ENCODE measurements around the gene DLGAP4.
A peak's percentile ranks its signal among the peaks of the same experiment; 100 is the strongest.
"Not testable (repeated sequence)": the region's sequence is repeated elsewhere in the genome, so short reads cannot be mapped to it uniquely, and the experiment has no call there.

Gene DLGAP4

GRCh38 chr20:36519012-36519719, 213.0 kb downstream of the DLGAP4 start:
- DNase-seq: no peak

DNA sequence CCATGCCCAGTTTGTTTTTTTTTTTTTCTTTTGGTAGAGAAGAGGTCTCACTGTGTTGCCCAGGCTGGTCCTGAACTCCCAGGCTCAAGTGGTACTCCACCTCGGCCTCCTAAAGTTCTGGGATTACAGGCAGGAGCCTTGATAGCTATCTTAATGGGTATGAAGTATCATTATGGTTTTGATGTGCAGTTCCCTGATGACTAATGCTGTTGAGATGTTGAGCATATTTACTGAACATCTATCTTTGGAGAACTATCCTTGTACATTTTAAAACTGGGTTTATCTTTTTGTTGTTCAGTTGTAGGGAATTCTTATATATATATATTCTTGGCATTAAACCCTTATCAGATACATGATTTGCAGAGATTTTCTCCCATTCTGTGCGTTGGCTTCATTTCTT, 213.8 kb downstream of the DLGAP4 start:
- DNase-seq: no peak

- DNase-seq: no peak
Observed at GRCh38 chr20:36521526-36521925, 215.4 kb downstream of the DLGAP4 start.

GRCh38 chr20:36522412-36522811, 216.3 kb downstream of the DLGAP4 start:
- DNase-seq: not testable (repeated sequence)

- no peak for DNase-seq
Observed at GRCh38 chr20:36523341-36523740, 217.2 kb downstream of the DLGAP4 start.

- DNase-seq: no peak
Observed at GRCh38 chr20:36525620-36526365, 219.7 kb downstream of the DLGAP4 start.

DNA sequence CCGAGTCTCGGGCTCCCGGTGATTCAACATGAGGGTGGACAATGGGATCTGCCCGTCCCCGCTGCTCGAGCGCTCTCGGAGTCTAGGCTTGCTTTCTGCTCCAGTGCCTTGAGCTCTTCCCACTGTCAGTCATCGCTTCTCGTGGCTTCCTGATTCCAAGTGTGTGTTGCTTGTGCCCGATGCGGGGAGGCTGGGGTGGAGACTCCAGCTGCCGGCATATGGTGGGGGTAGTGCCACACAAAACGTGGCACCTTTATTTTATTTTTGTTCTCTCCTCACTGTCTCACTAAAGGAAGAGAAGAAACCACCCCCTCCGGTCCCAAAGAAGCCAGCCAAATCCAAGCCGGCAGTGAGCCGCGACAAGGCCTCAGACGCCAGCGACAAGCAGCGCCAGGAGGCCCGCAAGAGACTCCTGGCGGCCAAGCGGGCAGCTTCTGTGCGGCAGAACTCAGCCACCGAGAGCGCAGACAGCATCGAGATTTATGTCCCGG, 220.4 kb downstream of the DLGAP4 start:
- DNase-seq: no peak

DNA sequence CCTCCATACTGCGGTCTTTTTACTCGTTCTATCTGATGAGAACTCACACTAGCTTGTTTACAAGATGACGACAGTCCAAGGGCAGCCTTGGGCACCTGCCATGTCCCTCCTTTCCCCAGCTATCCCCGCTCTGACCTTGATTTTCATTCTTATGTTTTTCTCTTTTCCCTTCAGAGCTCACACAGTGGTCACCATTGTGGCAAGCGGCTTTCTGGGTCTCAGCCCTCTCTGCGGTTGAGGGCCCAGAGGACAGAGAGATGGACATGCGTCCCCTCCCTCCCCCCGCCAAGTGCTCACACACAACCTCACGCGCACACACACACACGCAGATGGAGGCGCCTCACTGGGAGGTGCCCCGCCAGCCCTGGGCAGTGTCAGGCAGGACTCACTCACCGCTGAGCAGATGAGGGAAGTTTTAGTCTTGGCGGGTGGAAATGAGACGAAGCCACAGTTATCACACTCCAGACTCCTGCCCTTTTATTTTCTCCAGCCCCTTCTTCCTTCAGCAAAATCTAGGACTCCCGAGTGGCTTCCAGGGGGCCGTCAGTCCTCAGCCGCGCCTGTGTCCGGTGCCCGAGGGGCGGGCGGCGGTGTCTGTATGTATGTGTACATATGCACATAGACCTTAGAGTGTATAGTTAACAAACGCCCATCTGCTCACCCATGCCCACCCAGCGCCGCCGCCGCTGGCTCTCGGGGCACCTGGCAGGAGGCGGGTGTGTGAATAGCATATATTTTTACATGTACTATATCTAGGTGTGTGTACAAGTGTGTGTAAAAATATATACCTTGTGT, 221.4 kb downstream of the DLGAP4 start:
- no peak for DNase-seq

DNA sequence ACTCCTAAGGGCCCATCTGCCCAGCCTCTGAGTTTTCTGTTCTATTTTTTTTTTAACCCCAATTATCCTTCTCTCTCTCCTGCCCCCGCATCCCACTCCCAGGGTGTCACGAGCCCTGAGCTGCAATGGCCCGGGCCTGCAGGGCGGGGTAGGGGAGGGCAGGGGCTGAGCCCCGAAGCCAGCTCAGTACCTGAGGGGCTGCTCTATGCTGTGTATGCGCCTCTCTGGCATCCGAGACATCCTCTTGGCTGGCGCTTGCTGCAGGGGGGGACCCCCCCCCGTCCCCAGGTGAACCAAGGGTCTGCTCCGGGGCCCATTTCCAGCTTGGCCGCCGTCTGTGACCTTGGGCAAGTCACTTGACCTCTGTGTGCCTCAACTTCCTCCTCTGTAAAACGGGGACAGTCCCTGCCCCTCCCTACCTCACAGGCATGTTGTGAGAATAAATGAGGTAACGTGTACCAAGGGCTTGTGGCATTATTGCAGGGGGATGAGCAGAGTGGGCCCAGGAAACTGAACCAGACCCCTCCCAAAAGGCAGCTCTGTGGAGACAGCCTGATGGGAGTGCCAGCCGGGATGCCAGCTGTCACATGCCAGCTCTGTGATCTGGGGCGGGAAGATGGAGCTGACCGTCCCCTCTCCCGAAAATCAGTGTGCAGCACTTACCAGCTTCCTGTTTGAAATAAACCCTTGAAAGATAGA, 222.2 kb downstream of the DLGAP4 start:
- no peak for DNase-seq

GRCh38 chr20:36528875-36529417, 222.8 kb downstream of the DLGAP4 start:
- DNase-seq: no peak

DNA sequence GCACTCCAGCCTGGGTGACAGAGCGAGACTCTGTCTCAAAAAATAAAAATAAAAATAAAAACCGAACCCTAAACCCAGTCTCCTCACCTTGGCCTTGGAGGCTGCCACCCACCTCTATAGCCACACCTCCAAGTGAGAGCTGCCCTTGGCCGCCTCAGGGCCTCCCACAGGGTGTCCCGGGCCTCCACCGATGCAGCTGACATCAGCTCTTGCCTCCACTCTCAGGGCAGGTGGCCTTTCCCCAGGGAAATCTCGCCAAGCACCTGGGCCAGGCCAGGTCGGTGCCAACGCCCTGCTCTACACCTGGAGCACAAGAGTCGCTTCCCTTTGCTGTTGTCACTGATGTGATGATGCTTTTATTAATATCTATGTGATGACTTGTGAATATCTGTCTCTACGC, 226.2 kb downstream of the DLGAP4 start:
- peak; percentile 85 for DNase-seq

- no peak for DNase-seq
Observed at GRCh38 chr20:36532822-36533221, 226.7 kb downstream of the DLGAP4 start.

- DNase-seq: no peak
Observed at GRCh38 chr20:36538026-36538722, 232.0 kb downstream of the DLGAP4 start.

DNA sequence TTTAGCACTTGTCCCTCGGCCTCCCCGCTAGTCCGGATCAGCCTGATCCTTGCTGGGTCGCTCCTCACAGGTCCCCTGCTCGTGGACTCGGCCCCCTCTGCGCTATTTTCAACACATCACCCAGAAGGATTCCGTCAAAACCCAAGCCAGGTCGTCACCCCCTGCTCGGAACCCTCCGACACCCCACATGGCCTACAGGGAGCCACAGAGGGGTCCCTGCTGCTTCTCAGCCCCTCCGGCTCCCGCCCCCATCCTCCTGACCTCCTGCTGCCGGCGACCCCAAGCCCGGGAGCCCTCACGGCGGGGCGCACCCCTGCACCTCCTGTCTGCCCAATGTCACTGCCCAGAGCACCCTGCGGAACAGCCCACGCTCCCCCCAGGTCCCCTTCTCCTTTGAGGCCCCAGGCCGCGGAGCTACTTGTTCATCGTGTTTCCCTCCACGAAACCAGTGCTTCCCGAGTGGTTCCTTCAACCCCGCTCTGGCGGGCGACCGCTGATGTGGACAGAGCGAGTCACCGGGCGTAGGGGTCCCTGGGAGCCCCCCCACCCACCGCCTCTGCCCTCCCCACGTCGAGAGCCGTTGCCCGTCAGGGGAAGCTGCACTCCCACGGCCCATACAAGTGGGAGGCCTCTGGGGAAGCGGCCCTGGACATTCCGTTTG, 234.5 kb downstream of the DLGAP4 start:
- no peak for DNase-seq

DNA sequence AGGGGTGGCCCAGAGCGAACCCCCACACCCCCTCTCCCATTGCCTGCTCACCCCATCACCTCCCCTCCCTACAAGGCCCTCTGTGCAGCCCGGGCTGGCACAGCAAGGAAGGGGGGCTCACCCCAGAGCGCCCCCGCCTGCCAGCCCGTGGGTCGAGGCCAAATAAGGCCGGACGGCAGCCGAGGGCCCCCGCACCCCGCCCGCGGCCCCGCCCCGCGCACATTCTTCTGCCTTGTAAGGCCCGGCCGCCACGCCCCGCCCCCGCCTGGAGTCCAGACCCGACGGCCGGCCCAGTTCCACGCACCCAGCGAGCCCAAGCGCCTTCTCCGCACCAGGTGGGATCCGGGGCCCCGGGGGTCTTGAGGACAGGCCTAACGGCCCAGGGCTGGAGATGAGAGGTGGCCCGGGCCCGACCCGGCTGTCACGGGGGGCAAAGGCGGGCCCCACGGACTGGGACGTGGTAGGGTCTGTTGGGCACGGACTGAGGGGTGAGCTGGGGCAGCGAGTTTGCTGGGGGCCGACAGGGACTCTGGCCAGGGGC, 235.2 kb downstream of the DLGAP4 start, which contains the start of gene MYL9:
Gene MYL9, plus strand, starts transcription at position 293 of the 541 bp plus-strand sequence. CDS start 3,366 bp downstream, outside the sequence.
- no peak for DNase-seq

- no peak for DNase-seq
Observed at GRCh38 chr20:36541768-36542488, 235.8 kb downstream of the DLGAP4 start.

DNA sequence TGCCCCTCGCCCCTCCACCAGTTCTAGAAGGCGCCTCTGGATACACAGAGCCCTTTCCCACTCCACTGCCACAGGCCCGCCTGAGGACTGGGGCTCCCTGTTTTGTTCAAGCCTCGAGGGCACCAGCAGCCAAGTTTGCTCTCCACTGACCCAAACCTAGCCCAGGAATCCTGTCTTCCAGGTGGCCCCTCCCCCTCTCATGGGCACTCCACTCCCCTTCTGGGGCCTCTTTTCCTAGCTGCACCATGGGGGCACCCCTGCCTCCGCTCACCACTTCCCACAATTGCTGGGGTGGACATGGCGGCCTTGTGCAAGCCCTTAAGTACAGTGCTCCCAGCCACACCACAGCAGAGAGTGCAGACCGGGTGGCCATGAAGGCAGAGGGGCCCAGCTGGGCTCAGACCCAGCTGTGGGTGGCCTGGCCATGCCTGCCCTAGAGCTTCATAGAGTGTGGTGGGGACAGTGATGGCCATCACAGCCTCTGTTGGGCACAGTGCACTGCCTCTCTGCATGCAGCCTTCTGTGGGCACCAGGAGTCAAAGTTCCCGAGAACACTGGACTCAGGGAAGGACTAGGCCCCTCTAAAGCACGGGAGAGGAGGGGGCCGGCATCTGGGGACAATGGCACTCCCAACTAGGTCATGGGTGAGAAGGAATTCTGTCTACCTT, 236.5 kb downstream of the DLGAP4 start:
- no peak for DNase-seq

DNA sequence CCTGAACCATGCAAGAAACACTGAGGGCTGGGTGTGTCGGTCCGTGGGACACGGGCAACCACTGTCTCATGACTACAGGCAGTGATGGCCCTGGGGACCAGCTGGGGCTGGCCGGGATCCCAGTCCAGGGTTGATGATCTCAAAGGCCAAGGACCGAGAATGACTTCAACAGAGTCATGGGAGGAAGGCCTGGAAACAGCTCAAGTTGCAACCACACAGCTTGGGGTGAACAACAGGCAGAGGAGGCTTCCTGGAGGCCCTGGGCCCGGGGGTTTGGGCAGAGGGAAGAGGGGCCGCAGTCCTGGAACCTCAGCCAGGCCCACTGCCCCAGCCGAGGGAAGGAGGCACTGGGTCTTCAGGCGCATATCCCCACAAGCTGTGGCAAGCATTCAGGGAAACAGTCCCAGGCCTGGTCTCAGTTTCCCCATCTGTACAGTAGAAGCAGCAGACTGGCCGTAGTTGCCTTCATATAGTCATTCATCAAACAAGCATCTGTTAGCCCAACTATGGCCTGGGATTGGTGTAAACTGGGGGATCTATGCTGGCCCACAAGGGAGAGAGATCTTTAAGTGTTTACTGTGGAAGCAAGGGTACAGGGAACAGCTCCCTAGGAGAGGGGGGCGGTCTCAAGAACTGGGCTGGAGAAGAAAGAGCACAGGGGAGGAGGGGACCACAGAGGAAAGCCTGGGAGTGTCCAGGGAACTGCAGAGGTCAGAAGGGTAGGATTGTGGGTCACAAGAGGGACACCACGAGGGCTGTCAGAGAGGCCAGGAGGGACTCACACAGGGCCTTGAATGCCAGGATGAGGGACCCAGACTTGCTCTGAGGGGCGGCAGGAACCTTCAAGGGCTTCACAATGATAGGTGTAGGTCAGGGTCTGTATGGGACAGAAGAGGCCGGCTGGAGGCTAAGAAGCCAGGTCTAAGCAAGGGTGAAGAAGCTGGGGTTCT, 237.3 kb downstream of the DLGAP4 start:
- DNase-seq: no peak
